IMR-90 (cell line): ENCODE measurements around the gene SERPIND1. TPM values are rescaled to one million over a fixed set of nuclear protein-coding genes. Genes with fewer than 3 reads are reported as not detected.

ENCODE experiments used
- ATAC-seq: fragments of 200-7000 bp; cut with Tn5 transposase; 2 replicates; pipeline ENCODE4 v1.9.1; 2020; ENCODE audit warnings: low read depth, mild to moderate bottlenecking, moderate library complexity
- BruUV-seq: library from RNA; stranded (reverse); fragments of 400-500 nt; replicated peaks from 2 replicates; lab custom pipeline; 2021; lab: Mats Ljungman, UMichigan
- CTCF ChIA-PET: fragments of 300-600 bp; formaldehyde crosslinking; extraction: SDS; loops from one replicate; lab custom pipeline; 2021; ENCODE audit warnings: antibody characterized with exemption; lab: Yijun Ruan, JAX
- POLR2A ChIA-PET: fragments of 300-600 bp; sonication (Branson Sonifier 250); formaldehyde crosslinking; loops from one replicate; lab custom pipeline; 2022; ENCODE audit warnings: antibody characterized with exemption; ENCODE audit not compliant: unreplicated experiment; lab: Charles Lee
- DNase-seq: peaks from one replicate; pipeline ENCODE4 v3.0.0; 2013
- H2AFZ ChIP-seq: replicated peaks from 2 replicates; pipeline ENCODE3; 2013; ENCODE audit warnings: low read length, mild to moderate bottlenecking; ENCODE audit not compliant: poor library complexity
- H2AK5ac ChIP-seq: 2 replicates; pipeline ENCODE4 v1.6.1; 2013; ENCODE audit warnings: low read depth, low read length, inconsistent platforms
- H2AK9ac ChIP-seq: replicated peaks from 2 replicates; pipeline ENCODE3; 2013; ENCODE audit warnings: mild to moderate bottlenecking, low read depth, low read length, moderate library complexity; ENCODE audit not compliant: poor library complexity
- H2BK120ac ChIP-seq: 2 replicates; pipeline ENCODE4 v1.6.1; 2013; ENCODE audit warnings: low read depth, low read length, inconsistent platforms
- H2BK15ac ChIP-seq: 3 replicates; pipeline ENCODE4 v1.6.1; 2013; ENCODE audit warnings: low read depth, low read length, inconsistent platforms
- H2BK20ac ChIP-seq: 2 replicates; pipeline ENCODE4 v1.6.1; 2013; ENCODE audit warnings: low read depth, mild to moderate bottlenecking, inconsistent platforms, low read length, moderate library complexity
- H2BK5ac ChIP-seq: 2 replicates; pipeline ENCODE4 v1.6.1; 2013; ENCODE audit warnings: mild to moderate bottlenecking, low read depth, low read length, inconsistent platforms; ENCODE audit not compliant: poor library complexity, severe bottlenecking
- H3K14ac ChIP-seq: replicated peaks from 2 replicates; pipeline ENCODE4 v1.6.1; 2013; ENCODE audit warnings: low read depth, low read length, inconsistent platforms
- H3K18ac ChIP-seq: 2 replicates; pipeline ENCODE4 v1.6.1; 2013; ENCODE audit warnings: low read depth, low read length, control low read depth
- H3K23ac ChIP-seq: 2 replicates; pipeline ENCODE4 v1.6.1; 2013; ENCODE audit warnings: low read depth, low read length, inconsistent platforms
- H3K27ac ChIP-seq: 2 replicates; pipeline ENCODE4 v1.5.1; 2013; ENCODE audit warnings: mild to moderate bottlenecking, control low read depth, low read length; ENCODE audit not compliant: insufficient read depth
- H3K27me3 ChIP-seq: 2 replicates; pipeline ENCODE4 v1.6.1; 2013; ENCODE audit warnings: low read length; ENCODE audit not compliant: control insufficient read depth, insufficient read depth
- H3K36me3 ChIP-seq: 2 replicates; pipeline ENCODE4 v1.6.1; 2013; ENCODE audit warnings: low read length, mixed read lengths; ENCODE audit not compliant: control insufficient read depth, insufficient read depth
- H3K4ac ChIP-seq: 2 replicates; pipeline ENCODE4 v1.6.1; 2013; ENCODE audit warnings: low read depth, low read length, inconsistent platforms
- H3K4me1 ChIP-seq: 2 replicates; pipeline ENCODE4 v1.6.1; 2013; ENCODE audit warnings: low read length, mixed read lengths; ENCODE audit not compliant: control insufficient read depth, insufficient read depth
- H3K4me2 ChIP-seq: 2 replicates; pipeline ENCODE4 v1.6.1; 2013; ENCODE audit warnings: low read depth, mild to moderate bottlenecking, control low read depth, low read length, moderate library complexity
- H3K4me3 ChIP-seq: 2 replicates; pipeline ENCODE4 v1.5.1; 2013; ENCODE audit warnings: low read depth, mild to moderate bottlenecking, control low read depth, low read length, moderate library complexity; ENCODE audit not compliant: insufficient read depth
- H3K56ac ChIP-seq: 2 replicates; pipeline ENCODE4 v1.6.1; 2013; ENCODE audit warnings: low read length, inconsistent platforms; ENCODE audit not compliant: insufficient read depth; ENCODE audit errors: extremely low read depth
- H3K79me1 ChIP-seq, 2 experiments: 2 replicates each; pipeline ENCODE4 v1.6.1; 2013; ENCODE audit warnings: low read length in 2 of 2, inconsistent platforms in 1 of 2, low read depth in 1 of 2
- H3K9ac ChIP-seq: 2 replicates; pipeline ENCODE4 v1.6.1; 2013; ENCODE audit warnings: low read depth, low read length, control low read depth
- H3K9me1 ChIP-seq: 2 replicates; pipeline ENCODE4 v1.6.1; 2013; ENCODE audit warnings: low read length, inconsistent platforms; ENCODE audit not compliant: insufficient read depth
- H3K9me3 ChIP-seq: 2 replicates; pipeline ENCODE4 v1.6.1; 2013; ENCODE audit warnings: low read length; ENCODE audit not compliant: control insufficient read depth, insufficient read depth
- H4K20me1 ChIP-seq: 2 replicates; pipeline ENCODE4 v1.6.1; 2013; ENCODE audit warnings: low read length, inconsistent platforms; ENCODE audit not compliant: insufficient read depth
- H4K5ac ChIP-seq: 2 replicates; pipeline ENCODE4 v1.6.1; 2013; ENCODE audit warnings: mild to moderate bottlenecking, low read depth, low read length, control low read depth
- H4K8ac ChIP-seq, 2 experiments: 2 replicates each; pipeline ENCODE4 v1.6.1; 2013; ENCODE audit warnings: low read depth in 2 of 2, low read length in 2 of 2, control low read depth in 1 of 2, inconsistent platforms in 1 of 2
- H4K91ac ChIP-seq: 2 replicates; pipeline ENCODE4 v1.6.1; 2013; ENCODE audit warnings: low read depth, low read length, inconsistent platforms; ENCODE audit not compliant: insufficient read depth
- WGBS, 2 experiments: methylation state at CpG; one replicate each; pipeline versions ENCODE4 v1.1.5 to v1.1.7; 2013; ENCODE audit warnings: missing lambda C conversion rate in 2 of 2; ENCODE audit not compliant: insufficient read length in 1 of 2; ENCODE audit errors: extremely low coverage in 2 of 2; 5-methylcytosine and 5-hydroxymethylcytosine counted together
- dilution Hi-C: fragments of 300-500 bp; cut with HindIII; formaldehyde crosslinking; loops from one replicate; pipeline ENCODE4 v1.14.3; 2018; ENCODE audit warnings: low sequenced_read_pairs; ENCODE audit not compliant: unreplicated experiment
- in situ Hi-C: fragments of 300-500 bp; cut with MboI; formaldehyde crosslinking; loops from 3 replicates; pipeline ENCODE4 v1.14.3; 2019; ENCODE audit warnings: low sequenced_read_pairs, inconsistent platforms, mixed read lengths
- intact Hi-C: fragments of 100-400 bp; cut with micrococcal nuclease; formaldehyde crosslinking; loops from 2 replicates; pipeline ENCODE4 v1.10.0; 2022
- polyA plus RNA-seq, 3 experiments: library from polyadenylated mRNA; depleted of rRNA; stranded (reverse); fragments of >200 nt; gene quantifications; 2 replicates each; pipeline ENCODE4 v1.2.3, GENCODE V29; 2012; ENCODE audit warnings: low replicate concordance in 1 of 3
- total RNA-seq: library from RNA; depleted of rRNA; stranded (reverse); fragments of >200 nt; gene quantifications from 2 replicates; pipeline ENCODE4 v1.2.3, GENCODE V29; 2012
- TF ChIP-seq, protein P1 (sequence below): fragments of 150-350 bp; IDR thresholded peaks from 2 replicates; pipeline ENCODE4 v1.6.1; 2017; ENCODE audit warnings: mild to moderate bottlenecking, antibody characterized with exemption, low read length, low read depth

The SERPIND1 gene
- total and polyA plus RNA-seq, 2 of the 4 experiments (the other 2 are of a cell fraction), result 0.12 TPM; not detected in 1

DNA sequence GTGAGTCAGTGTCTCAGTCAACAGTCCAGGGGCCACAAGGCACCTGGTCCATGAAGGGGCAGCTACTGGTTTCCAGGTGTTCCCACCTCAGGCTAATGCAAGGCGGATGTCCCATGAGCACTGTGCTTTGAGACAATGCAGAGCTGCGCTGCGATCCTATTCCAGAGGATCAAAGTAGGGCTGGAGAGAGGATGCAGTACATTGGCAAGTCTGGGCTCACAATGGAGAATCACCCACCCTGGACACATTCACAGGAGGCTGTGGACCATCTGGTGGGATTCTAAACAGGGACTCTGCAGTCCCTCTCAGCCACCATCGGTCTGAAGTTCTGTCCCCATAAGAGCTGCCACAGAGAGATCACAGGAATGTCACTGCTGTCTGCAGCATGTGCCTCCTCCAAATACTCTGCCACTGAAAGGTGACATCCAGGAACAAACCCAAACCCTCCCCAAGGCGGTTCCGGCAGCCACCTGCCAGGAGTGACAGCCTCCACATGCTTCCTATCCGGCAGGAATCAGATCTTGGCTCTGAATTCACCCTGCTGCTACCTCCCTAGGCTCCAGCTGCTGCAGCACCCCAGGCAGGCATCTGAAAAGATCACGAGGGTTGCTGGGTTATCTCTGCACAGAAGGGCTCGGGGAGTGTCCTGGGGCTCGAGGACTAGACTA, 45.3 kb upstream of the SERPIND1 start:
- no peaks in the 10 kb centered on the region; a peak in 1 of 4 replicates for H3K79me1 ChIP-seq
- no peak overlapping the region for H3K4ac ChIP-seq
- no peak overlapping the region for H3K4me3 ChIP-seq
- DNase-seq (no peak), ATAC-seq (no peak)
- H2AFZ ChIP-seq, result no peak overlapping the region
- no peak overlapping the region for H2BK20ac ChIP-seq
- H3K4me2 ChIP-seq, result no peak overlapping the region
- no peak overlapping the region for H3K9ac ChIP-seq
- H3K18ac ChIP-seq, result no peak overlapping the region
- intact Hi-C loops, result no loop called here
- no peaks in the 10 kb centered on the region for H3K9me3 ChIP-seq
- no peak overlapping the region for H3K27ac ChIP-seq
- WGBS, 2 experiments, result 90% methylated on average over 2 of the region's 10 CpGs; no CpG with 5 or more reads in 1 of the 2 experiments
- H2AK9ac ChIP-seq, result no peak overlapping the region
- no peak overlapping the region for H2BK120ac ChIP-seq
- H3K56ac ChIP-seq, result no peak overlapping the region
- H3K23ac ChIP-seq, result no peak overlapping the region
- CTCF ChIA-PET, result no interaction called here
- H3K14ac ChIP-seq, result no peak overlapping the region
- in situ Hi-C loops, result loop anchor here (10.0 kb wide), 1 partner anchor 56 kb away; no protein-coding TSS in a partner anchor
- H2BK15ac ChIP-seq, result no peak overlapping the region
- dilution Hi-C loops, result no loop called here
- H3K9me1 ChIP-seq, result no peaks in the 10 kb centered on the region
- H4K91ac ChIP-seq, result no peak overlapping the region
- H3K4me1 ChIP-seq, result no peaks in the 10 kb centered on the region
- no peak overlapping the region for H4K5ac ChIP-seq
- TF ChIP-seq, protein P1, sequence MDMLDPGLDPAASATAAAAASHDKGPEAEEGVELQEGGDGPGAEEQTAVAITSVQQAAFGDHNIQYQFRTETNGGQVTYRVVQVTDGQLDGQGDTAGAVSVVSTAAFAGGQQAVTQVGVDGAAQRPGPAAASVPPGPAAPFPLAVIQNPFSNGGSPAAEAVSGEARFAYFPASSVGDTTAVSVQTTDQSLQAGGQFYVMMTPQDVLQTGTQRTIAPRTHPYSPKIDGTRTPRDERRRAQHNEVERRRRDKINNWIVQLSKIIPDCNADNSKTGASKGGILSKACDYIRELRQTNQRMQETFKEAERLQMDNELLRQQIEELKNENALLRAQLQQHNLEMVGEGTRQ, result no peak
- H4K8ac ChIP-seq, result no peak overlapping the region
- no peaks in the 10 kb centered on the region for H4K20me1 ChIP-seq
- H2BK5ac ChIP-seq, result no peak overlapping the region
- H3K27me3 ChIP-seq, result no peaks in the 10 kb centered on the region
- H3K36me3 ChIP-seq, result peaks cover 45% of the 10 kb centered on the region
- H2AK5ac ChIP-seq, result no peak overlapping the region
- POLR2A ChIA-PET, result no interaction called here
- BruUV-seq, result no TSS peak
